Left hindlimb (tissue), 1 donor: ENCODE results near the gene GPAM.
"Not testable (repeated sequence)": the region's sequence is repeated elsewhere in the genome, so short reads cannot be mapped to it uniquely, and the experiment has no call there.

ENCODE experiments used
- DNase-seq: peaks from one replicate; pipeline ENCODE4 v3.0.0-alpha.2; 2018

GPAM gene

DNA sequence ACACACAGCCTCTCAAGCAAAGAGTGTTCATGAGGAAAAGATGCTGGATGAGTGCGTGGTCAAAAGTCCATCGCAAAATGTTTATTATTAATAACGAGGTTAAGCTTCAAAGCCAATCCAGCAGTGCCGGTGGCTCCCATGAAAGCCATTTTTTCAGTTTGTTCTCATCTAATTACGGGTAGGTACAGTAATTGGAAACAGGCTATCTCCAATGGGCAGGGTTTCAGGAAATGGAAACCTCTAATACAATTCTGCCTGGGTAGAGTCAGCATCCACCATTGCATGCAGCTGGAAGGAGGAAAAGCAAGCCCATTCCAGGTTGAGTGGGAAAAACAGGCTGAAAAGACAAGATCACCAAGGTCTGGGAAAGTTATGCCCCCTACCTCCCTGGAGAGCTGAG is 57.4 kb downstream of the GPAM start:
- DNase-seq, result no peak

DNA sequence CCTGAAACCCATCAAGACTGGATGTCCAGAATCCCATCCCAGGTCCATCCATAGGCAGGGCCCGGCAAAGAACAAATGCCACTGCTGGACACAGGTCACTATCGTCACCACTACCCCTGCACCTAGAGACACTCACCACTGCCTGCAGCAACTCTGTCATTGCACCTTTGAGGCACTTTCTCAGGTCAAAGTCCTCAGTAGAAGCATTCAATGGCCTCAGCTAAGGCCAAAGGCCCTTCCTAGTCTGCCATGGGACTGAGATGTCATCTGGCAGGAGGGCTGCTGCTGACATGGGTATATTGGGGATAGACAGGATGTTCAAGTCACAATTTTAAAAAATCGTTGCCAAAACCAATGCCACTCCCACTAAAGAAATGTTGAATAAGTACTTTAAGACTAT is 58.7 kb downstream of the GPAM start:
- DNase-seq, result no peak

DNA sequence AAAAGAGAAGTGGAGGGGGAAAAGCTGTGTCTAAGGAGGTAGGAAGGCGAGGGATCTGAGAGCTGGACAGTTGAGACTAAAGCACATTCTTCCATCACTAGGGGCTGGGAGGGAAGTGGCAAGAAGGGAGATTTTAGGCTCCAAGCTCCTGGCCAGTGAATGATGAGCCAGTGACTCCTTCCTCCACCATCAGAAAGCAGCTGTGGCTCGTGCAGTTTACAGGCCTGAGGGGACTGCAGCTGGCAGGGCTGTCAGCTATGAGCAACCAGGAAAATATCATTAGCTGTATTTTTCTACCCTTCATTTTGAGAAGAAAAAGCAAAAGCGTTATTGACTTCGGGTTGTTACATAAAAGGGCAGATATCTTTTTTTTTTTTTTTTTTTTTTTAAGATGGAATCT is 60.7 kb downstream of the GPAM start:
- no peak for DNase-seq

DNA sequence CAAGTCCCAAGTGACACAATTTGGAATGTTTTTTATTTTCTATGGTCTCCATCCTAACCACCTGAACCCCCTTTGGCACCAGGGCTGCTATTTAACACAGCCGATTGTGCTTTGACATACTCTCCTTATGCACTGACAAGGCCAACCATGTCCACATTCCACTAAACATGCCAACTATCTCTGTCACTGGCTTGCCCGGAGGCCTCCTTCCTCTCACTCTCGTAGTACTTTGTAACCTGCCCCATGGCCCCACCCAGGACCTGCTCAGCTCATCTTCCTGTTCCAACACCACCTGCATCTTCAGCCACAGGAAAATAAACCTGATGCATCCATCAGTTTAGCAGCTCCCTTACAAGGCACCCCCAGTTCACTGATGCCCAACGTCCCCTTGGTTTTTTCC is 63.1 kb downstream of the GPAM start:
- DNase-seq, result no peak

DNA sequence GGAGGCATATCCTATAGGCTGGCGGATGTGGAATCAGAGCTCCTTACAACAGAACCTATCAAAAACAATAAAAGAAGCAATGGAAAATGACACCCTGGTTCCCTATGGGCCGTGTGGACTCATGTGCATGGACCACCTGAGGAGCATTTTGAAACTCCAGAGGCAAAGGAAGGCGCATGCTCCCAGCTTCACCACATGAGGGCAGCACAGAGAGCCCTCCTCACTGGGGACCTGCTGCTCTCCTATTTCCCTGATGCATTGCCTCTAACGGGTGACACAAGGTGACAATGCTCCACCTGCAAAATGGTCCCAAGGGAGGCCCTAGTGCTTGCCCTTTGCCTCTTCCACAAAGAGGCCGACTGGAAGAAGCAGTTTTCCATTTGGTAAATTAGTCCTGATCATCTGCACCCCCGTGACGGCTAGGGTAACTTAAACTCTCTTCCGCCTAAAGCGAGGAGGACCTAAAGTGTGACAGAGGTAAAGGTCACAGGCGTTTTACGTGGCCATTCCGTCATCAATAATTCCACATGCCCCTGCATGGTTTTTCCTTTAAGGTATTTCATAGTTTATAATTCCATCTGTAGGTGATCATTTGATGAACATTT is 67.7 kb downstream of the GPAM start:
- DNase-seq, result no peak

DNA sequence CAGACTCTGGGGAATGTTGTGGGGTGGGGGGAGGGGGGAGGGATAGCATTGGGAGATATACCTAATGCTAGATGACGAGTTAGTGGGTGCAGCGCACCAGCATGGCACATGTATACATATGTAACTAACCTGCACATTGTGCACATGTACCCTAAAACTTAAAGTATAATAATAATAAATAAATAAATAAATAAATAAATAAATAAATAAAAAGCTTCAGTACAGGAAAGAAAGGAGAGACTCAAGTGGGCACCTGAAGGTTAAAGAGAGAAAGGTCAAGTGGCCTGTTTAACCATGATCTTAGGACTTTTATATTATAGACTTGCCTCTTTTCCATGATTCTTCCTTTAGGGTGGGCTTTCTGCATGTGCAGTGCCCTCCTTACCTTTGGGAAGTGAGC is 73.8 kb downstream of the GPAM start:
- DNase-seq, result not testable (repeated sequence)
